IgD-negative memory B cell (primary cell): Measurements from ENCODE around the gene FBXO21. TPM values are rescaled to one million over a fixed set of nuclear protein-coding genes. Genes with fewer than 3 reads are reported as not detected.
"Not testable (repeated sequence)": the region's sequence is repeated elsewhere in the genome, so short reads cannot be mapped to it uniquely, and the experiment has no call there.

Source experiments
- H3K27ac Mint-ChIP-seq, 3 donors: one replicate each; pipeline ENCODE4 v1.8.0; 2020 to 2022; ENCODE audit warnings: mild to moderate bottlenecking in 3 of 3, mixed read lengths in 3 of 3, moderate library complexity in 1 of 3
- H3K27me3 Mint-ChIP-seq: one replicate; pipeline ENCODE4 v1.8.0; 2021; ENCODE audit warnings: mixed read lengths
- H3K36me3 Mint-ChIP-seq: one replicate; pipeline ENCODE4 v1.8.0; 2020; ENCODE audit warnings: mild to moderate bottlenecking, mixed read lengths
- H3K4me1 Mint-ChIP-seq, 3 donors: one replicate each; pipeline ENCODE4 v1.8.0; 2020 to 2022; ENCODE audit warnings: mixed read lengths in 3 of 3, mild to moderate bottlenecking in 1 of 3
- H3K4me3 Mint-ChIP-seq, 4 donors: one replicate each; pipeline ENCODE4 v1.8.0; 2020 to 2022; ENCODE audit warnings: mild to moderate bottlenecking in 4 of 4, mixed read lengths in 4 of 4, moderate library complexity in 3 of 4
- H3K9me3 Mint-ChIP-seq, 3 donors: one replicate each; pipeline ENCODE4 v1.8.0; 2020 to 2021; ENCODE audit warnings: mixed read lengths in 3 of 3, mild to moderate bottlenecking in 1 of 3
- polyA plus RNA-seq: library from polyadenylated mRNA; unstranded; fragments of 300-500 nt; fragmentation: Illumina TruSeq; gene quantifications from one replicate; pipeline ENCODE4 v1.2.3, GENCODE V29; 2021

FBXO21 gene
- polyA plus RNA-seq, 1 donor from 2014 or later = 43.3 TPM

DNA sequence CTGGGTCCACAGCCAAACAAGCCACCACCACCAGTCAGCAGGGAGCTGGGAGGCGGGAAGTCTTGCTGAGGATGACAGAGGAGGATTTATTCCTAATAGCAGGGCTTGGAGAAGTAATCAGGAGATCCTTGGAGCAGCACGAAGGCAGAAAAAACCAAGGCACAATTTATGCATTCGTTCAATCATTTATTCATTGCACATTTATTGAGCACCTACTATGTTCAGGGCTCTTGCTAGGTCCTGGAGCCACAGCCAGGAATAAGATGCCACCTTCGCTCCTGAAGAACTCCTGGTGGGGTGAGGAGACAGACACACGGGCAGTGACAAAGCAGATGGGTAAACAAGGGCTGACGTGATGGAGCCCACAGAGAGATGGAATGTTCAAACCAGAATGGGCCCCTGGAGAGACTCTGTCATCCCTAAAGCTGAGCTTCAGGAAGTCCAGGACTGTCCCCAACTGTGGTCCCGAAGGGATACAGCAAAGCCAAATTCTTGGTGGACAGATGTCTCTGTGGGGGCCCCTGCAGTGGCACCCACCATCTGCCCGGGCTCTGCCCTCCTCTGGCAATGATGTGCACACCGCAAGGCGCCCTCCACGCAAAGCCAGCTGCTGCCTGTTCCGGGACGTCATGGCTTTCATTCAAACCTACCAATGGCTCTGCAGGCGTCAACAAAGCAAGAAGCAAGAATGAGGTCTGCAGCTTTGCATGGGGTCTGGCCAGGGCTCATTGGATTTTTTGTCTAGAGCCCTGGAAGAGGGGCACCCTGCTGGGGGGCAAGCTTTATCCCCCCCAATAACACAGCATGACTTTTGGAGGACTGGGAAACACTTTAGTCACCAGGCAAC, 88.1 kb downstream of the FBXO21 start:
- peaks cover 3% of the 10 kb centered on the region for H3K27me3 Mint-ChIP-seq
- H3K9me3 Mint-ChIP-seq = no peaks in the 10 kb centered on the region
- no peak overlapping the region for H3K27ac Mint-ChIP-seq
- peak overlapping the region in 1 of 4 donors; percentile 65 for H3K4me3 Mint-ChIP-seq
- H3K36me3 Mint-ChIP-seq = no peaks in the 10 kb centered on the region
- peaks cover 5 to 12% (median 9%) of the 10 kb centered on the region in 3 donors for H3K4me1 Mint-ChIP-seq

DNA sequence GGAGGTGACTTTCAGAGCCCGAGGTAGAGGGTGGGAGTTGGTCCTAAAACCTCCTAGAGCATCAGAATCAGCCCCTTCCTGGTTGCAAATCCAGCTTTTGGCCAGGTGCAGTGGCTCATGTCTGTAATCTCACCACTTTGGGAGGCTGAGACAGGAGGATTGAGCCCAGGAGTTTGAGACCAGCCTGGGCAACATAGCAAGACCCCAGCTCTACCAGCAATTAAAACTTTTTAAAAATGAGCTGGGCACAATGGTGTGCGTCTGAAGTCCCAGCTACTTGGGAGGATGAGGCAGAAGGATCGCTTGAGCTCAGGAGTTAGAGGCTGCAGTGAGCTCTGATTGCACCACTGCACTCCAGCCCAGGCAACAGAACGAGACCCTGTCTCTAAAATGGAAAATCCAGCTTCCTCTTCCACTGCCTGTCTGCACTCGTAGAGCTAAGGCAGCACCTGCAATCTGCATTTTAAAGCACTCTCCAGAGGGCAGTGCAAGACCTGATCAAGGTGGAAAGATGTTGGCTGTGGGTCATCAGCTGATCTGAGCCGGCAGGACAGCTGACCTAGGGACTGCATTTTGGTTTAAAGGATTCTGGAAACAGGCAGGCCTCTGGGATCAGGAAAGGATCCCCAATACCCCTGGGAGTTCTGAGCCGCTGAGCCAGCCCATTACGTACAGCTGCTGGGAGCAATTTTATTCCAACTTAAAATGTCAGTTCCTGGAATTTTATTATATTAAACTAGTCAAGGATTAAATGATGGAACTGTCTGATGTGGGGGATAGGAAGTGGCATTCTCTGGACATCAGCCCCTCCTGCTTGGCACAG, 89.2 kb downstream of the FBXO21 start:
- Mint-ChIP-seq H3K4me3 (peak overlapping the region in 2 of 4 donors; percentile 37 to 65), H3K4me1 (peaks cover 9 to 18% (median 10%) of the 10 kb centered on the region in 3 donors), H3K36me3 (no peaks in the 10 kb centered on the region), H3K9me3 (no peaks in the 10 kb centered on the region), H3K27me3 (peaks cover 3% of the 10 kb centered on the region), H3K27ac (peak overlapping the region in 2 of 3 donors; percentile 31 to 90)

DNA sequence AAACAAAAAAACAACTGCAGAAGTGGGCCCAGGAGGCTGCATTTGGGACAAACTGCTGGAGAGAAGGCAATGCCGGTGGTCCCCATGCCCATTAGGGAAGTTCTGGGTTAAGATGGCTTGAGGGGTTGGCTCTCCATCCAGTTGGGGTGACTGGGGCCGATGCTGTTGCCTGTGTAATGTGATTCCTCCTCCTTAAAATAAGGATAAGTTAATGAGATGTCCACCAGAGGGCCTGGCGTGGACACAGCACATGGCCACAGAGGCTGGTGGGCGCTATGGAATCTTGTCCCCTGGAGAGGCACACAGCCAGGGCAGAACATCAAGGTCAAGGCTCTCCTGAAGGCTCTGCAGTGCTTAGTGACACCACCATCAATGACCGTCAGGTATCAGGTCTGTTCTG, 90.0 kb downstream of the FBXO21 start:
- no peaks in the 10 kb centered on the region for H3K9me3 Mint-ChIP-seq
- no peaks in the 10 kb centered on the region for H3K36me3 Mint-ChIP-seq
- peaks cover 2% of the 10 kb centered on the region for H3K27me3 Mint-ChIP-seq
- H3K4me3 Mint-ChIP-seq = peak overlapping the region in 3 of 4 donors; percentile 55 to 95 (median 81)
- H3K4me1 Mint-ChIP-seq = peaks cover 9 to 15% (median 10%) of the 10 kb centered on the region in 3 donors
- peak overlapping the region in 1 of 3 donors; percentile 90 for H3K27ac Mint-ChIP-seq

DNA sequence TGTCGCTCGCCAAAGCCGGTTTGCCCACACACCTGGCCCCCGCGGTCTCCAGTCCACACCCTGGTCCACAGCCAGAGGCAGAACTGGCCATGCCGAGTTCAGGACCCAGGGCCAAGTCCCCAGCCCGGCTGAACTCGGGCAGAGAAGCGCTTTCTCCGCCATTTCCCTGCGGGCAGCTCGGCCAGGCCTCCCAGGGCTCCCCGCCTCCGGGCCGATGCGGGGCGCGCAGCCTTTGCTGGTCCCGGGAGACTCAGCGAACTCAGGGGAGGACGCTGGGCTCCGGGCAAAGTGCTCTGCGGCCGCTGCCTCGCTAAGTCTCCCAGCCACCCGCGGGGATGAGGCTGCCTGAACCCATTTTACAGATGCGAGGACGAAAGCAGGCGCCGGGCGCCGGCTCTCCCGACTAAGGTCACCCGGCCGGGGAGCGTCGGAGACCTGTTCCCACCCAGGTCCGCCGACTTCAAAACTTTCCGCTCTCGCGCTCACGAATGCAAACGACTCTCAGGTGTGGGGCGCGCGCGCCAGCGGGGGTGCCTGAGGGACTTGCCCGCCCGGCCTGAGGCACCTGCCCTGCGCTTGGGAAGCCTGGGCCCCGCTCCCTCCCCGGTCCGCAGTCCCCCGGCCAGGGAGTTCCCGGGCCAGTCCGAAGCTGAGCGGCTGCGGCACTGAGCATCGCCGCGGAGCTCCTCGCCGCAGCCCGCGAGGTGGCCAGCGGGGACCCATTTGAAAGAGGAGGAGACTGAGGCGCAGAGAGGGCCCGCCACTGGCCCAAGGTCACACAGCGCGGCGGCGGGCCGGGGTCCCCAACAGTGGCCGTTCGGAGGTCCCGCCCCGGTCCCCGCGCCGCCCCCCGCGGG, 91.7 kb downstream of the FBXO21 start:
- Mint-ChIP-seq H3K9me3 (no peaks in the 10 kb centered on the region), H3K27ac (no peak overlapping the region), H3K27me3 (peaks cover 2% of the 10 kb centered on the region), H3K36me3 (no peaks in the 10 kb centered on the region), H3K4me1 (peaks cover 10 to 19% (median 11%) of the 10 kb centered on the region in 3 donors), H3K4me3 (peak overlapping the region; percentile 80 to 93 (median 90))

DNA sequence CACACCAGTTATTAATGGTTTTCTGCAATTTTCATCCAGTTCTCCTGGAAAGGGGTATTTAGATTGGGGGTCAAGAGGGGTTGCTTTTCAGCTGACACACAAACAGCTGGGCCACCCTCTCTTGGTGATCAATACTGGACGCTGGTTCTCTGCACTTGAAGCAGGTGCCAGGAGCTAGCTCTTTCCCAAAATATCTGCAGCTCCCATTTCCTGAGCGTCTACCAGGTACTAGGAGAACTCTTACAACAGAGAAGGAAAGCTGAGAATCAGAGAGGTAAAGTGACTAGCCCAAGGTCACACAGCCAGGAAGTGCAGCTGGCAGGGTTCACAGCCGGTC, 92.3 kb downstream of the FBXO21 start:
- H3K27ac Mint-ChIP-seq = peak overlapping the region in 1 of 3 donors; percentile 82
- H3K4me1 Mint-ChIP-seq = peaks cover 10 to 19% (median 11%) of the 10 kb centered on the region in 3 donors
- peak overlapping the region; percentile 80 to 93 (median 90) for H3K4me3 Mint-ChIP-seq
- no peaks in the 10 kb centered on the region for H3K36me3 Mint-ChIP-seq
- no peaks in the 10 kb centered on the region for H3K9me3 Mint-ChIP-seq
- peaks cover 2% of the 10 kb centered on the region for H3K27me3 Mint-ChIP-seq

DNA sequence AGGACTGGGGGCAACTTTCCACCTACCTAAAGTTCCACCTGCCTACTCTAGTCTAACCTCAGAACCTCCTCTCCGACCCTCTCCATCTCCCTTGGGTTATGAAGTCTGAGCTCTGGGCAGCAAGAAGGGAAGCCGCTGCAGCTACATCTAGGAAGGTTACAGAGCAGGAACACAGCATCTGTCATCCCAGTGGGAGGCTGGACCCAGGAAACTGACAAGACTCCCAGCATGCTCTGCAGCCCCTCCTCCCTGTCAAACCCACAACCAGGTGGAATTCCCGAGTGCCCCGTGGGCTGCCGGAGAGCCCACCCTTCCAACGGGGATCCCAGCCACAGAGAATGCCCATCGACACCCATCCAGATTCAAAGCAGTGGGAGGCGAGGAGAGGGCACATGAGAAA, 93.1 kb downstream of the FBXO21 start:
- H3K27me3 Mint-ChIP-seq = peaks cover 2% of the 10 kb centered on the region
- no peaks in the 10 kb centered on the region for H3K36me3 Mint-ChIP-seq
- H3K4me3 Mint-ChIP-seq = peak overlapping the region in 3 of 4 donors; percentile 43 to 89 (median 86)
- H3K9me3 Mint-ChIP-seq = no peaks in the 10 kb centered on the region
- H3K27ac Mint-ChIP-seq = no peak overlapping the region
- peaks cover 10 to 19% (median 11%) of the 10 kb centered on the region in 3 donors for H3K4me1 Mint-ChIP-seq

DNA sequence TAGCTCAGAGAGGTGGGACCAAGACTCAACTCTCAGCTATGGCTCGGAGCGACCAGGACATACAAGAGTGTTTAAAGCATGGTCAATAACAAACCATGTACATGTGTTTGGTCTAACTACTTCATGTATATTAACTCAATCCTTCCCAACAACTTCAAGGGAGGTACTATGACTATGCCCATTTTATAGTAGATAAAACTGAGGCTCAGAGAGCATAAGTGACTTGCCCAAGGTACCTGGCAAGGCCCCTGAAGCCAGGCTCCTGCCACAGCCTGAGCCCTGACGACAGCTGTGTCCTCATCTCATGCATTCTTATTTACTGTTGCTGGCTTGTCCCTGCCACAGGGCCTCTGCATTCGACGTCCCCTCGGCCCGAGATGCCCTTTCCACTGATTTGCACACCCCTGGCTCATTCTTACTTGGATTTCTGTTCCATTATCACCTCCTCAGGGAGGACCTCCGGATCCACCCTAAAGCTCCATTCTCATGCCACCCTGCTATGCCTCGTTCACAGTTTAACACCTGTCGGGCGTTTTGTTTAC, 93.7 kb downstream of the FBXO21 start:
- H3K27me3 Mint-ChIP-seq = peaks cover 2% of the 10 kb centered on the region
- peak overlapping the region in 3 of 4 donors; percentile 30 to 89 (median 66) for H3K4me3 Mint-ChIP-seq
- peaks cover 11 to 19% (median 11%) of the 10 kb centered on the region in 3 donors for H3K4me1 Mint-ChIP-seq
- H3K9me3 Mint-ChIP-seq = no peaks in the 10 kb centered on the region
- no peaks in the 10 kb centered on the region for H3K36me3 Mint-ChIP-seq
- H3K27ac Mint-ChIP-seq = no peak overlapping the region

DNA sequence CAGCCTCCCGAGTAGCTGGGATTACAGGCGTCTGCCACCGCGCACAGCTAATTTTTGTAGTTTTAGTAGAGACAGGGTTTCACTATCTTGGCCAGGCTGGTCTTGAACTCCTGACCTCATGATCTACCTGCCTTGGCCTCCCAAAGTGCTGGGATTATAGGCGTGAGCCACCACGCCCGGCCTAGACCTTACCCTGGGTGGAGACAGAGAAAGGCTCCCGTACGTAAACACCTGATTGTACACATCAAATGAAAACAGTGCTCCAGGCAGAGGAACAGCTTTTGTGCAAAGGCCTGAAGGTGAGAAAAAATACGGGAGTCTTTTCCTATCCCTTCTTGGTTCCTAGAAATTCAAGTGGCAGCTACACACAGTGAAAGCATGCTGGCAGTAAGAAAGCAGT, 95.1 kb downstream of the FBXO21 start:
- Mint-ChIP-seq H3K27ac (peak overlapping the region in 1 of 3 donors; percentile 66), H3K4me1 (peaks cover 11 to 19% (median 15%) of the 10 kb centered on the region in 3 donors)
- H3K4me3 Mint-ChIP-seq, H3K9me3 Mint-ChIP-seq, H3K36me3 Mint-ChIP-seq, H3K27me3 Mint-ChIP-seq: not testable (repeated sequence)

DNA sequence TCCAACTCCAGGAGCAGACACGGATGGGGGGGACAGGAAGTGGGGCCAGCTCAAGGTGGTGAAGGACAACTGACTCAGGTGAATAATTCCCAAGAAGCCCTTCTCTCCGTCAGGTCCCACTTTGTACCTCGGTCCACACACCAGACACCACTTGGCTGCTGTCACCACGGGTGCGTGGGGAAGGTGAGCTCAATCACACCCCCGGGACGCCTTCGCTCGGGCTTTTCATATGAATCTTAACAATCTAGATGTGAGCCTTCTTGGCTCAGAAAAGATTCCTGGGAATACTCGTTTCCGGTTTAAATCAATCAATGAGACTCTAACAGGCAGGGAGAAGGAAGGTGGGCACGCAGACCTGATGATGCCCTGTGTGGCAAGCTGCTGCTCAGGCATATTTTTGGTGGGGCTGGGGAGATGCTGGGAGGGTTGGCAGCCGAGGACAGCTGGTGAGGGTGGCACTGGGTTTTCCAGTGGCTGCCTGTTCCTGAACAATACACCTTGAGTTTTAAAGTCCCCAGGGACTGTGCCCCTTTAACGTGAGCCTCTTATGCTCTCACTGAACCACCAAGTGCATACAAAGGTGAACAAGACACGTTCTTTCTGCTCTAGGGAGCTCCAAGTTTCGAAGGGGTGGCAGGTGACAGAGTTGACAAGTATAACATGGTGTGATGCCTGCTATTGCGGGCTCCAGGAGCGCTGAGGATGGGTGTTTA, 96.2 kb downstream of the FBXO21 start:
- H3K9me3 Mint-ChIP-seq = peaks cover 2 to 13% (median 5%) of the 10 kb centered on the region in 3 donors
- no peaks in the 10 kb centered on the region for H3K27me3 Mint-ChIP-seq
- no peak overlapping the region for H3K27ac Mint-ChIP-seq
- H3K36me3 Mint-ChIP-seq = no peaks in the 10 kb centered on the region
- H3K4me3 Mint-ChIP-seq = peak overlapping the region in 1 of 4 donors; percentile 28
- peaks cover 9 to 15% (median 14%) of the 10 kb centered on the region in 3 donors for H3K4me1 Mint-ChIP-seq

DNA sequence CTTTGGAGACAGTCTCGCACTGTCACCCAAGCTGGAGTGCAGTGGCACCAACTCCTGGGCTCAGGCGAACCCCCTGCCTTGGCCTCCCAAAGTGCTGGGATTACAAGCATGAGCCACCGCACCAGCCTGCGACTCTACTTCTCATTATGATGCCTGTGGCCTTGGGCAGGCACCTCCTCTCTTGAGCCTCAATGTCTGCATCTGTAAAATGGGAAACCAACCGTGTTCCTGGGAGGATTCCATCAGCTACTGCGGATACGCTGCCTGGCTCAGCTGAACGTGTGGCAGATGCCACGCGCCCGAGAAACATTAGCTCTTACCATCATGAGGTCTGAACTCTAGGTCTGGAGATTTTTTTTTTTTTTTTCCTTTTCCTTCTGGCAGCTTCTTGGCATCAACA, 96.8 kb downstream of the FBXO21 start:
- Mint-ChIP-seq H3K4me1 (peaks cover 9 to 15% (median 14%) of the 10 kb centered on the region in 3 donors), H3K9me3 (peaks cover 2 to 14% (median 5%) of the 10 kb centered on the region in 3 donors), H3K27ac (no peak overlapping the region), H3K36me3 (no peaks in the 10 kb centered on the region), H3K27me3 (no peaks in the 10 kb centered on the region), H3K4me3 (no peak overlapping the region)

DNA sequence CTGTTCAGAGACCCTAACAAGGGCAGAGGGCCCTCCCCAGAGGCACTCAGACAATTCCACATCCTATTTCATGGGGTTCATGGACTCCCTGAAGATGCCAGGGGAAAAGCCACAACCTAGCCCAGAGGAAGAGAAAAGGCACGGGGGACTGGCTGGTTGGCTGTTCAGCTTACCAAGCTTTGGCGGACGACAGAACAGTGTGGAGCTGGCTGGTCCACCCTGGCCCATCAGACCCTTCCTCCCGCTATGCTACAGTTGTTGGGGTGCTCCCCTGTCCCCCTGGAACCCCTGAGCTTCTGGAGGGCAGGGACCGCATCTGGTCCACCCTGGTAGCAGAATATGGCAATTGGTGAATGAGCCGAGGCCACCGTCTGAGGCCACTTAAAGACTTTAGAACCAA, 97.4 kb downstream of the FBXO21 start:
- Mint-ChIP-seq H3K4me1 (peaks cover 7 to 14% (median 13%) of the 10 kb centered on the region in 3 donors), H3K27me3 (no peaks in the 10 kb centered on the region), H3K27ac (no peak overlapping the region), H3K4me3 (no peak overlapping the region), H3K9me3 (peaks cover 2 to 14% (median 5%) of the 10 kb centered on the region in 3 donors), H3K36me3 (no peaks in the 10 kb centered on the region)

DNA sequence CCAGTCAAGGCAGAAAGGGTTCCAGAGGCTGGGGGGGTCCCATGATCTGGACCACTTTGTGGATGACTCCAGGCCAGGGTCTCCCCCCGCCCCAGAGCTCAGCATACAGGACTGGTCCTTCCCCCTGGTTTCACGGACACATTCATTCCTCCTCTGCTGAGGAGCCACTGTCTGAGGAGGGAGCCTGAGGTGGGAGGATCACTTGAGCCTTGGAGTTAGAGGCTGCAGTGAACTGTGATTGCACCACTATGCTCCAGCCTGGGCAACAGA, 97.8 kb downstream of the FBXO21 start:
- peaks cover 2 to 14% (median 5%) of the 10 kb centered on the region in 3 donors for H3K9me3 Mint-ChIP-seq
- no peak overlapping the region for H3K27ac Mint-ChIP-seq
- H3K27me3 Mint-ChIP-seq = no peaks in the 10 kb centered on the region
- H3K4me3 Mint-ChIP-seq = no peak overlapping the region
- H3K4me1 Mint-ChIP-seq = peaks cover 6 to 11% (median 8%) of the 10 kb centered on the region in 3 donors
- no peaks in the 10 kb centered on the region for H3K36me3 Mint-ChIP-seq
